Stimulated activated CD8-positive, alpha-beta memory T cell treated with anti-CD3 and anti-CD28 coated beads, Interleukin-15, amount 100 ng/mL, for 4 hours (primary cell): Measurements from ENCODE around the gene AVEN.
"Not testable (repeated sequence)": the region's sequence is repeated elsewhere in the genome, so short reads cannot be mapped to it uniquely, and the experiment has no call there.

Source experiments
- DNase-seq, 2 donors: peaks; one replicate each; pipeline ENCODE4 v3.0.0-alpha.2; 2020; ENCODE audit warnings: low read depth in 2 of 2

AVEN gene

GRCh38 chr15:34039790-34040113 is 748 bp upstream of the AVEN start:
- DNase-seq = no peak

DNA sequence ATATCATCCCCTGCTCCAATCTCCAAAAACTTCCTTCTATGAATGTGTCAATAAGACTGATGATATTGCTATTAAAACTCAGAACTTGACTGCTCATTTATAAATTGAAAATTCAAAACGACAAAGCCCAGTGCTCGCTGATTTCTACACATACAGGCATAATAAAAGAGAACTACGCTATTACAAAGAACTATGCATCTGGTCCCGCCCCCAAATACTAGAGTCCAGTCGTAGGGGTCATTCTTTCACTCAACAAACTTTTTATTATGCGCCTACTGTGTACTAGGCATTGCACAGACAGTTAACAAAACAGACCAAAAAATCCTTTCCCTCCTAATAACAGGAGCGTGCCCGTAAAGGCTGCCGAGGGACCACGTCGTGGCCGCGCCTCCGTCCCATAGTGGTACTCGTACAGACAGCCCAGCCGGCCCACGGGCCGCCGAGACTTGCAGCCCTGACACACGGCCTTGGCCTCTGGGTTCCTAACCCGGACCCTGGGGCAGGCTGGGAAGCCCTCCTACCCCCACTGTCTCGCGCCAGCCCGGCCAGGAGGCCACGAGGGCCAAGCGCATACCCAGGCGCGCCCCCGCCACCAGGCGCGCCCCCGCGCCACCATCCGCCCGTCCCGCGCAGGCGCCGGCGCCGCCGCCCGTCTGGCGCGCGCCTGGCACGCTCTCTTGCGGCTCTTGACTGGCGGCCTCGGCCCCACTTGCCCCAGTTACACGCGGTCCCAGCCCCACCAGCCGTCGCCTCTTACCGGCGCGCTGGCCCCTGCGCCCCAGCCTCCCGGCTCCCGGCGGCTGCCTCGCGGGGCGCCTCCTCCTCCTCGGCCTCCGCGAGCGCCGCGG is 757 bp downstream of the AVEN start:
- peak; percentile 54 to 62 for DNase-seq

DNA sequence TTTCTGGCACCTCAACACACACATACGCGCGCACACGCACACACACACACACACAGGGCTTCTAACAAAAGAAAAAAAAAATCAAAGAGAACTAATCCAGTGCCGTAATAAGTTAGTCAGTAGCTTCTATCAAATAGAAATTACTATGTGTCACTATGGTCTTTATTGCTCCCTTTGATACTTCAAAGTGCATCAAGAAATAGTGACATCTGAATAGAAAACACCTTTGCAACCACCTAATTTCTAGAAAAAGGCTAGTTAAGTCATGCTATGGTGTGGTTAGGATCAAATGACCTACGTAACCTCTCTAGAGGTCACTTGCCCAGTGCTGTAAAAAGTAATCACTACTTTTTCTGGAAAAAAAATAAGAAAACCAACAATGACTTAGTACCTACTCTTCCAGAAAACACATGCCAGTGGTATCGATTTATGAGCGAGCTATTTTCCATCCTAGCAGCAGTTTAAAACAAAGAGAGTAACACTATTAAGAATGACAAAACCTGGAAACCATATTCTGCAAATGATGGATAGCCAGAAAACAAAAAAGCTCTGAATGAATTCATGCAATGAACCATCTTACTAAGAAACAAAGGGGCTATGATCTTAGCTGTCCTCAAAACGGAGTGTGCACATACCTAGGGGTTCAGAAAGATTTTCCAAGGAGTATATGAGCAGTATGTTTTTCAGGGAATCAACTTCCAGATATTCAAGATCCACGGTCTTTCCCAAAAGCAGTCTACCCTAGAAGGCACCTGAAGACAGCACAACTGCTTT is 6.8 kb downstream of the AVEN start:
- DNase-seq = no peak

DNA sequence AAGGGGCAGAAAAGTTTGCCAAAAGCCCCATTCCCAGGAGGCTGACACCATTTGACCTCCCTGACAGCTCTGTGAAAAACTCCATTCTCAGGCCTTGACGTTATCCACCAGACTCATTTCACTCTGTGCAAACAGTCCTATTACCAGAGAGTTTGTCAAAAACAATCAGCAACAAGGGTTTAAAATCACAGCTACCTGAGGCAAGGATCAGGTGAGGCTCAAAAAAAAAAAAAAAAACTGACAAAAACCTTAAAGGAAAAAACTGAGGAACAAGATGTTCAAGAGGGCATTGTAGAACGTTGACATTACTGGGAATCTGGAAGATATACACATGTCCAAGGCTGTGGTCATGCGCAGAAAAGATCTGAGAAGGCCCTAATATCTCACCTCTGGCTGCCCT is 11.4 kb downstream of the AVEN start:
- no peak for DNase-seq

DNA sequence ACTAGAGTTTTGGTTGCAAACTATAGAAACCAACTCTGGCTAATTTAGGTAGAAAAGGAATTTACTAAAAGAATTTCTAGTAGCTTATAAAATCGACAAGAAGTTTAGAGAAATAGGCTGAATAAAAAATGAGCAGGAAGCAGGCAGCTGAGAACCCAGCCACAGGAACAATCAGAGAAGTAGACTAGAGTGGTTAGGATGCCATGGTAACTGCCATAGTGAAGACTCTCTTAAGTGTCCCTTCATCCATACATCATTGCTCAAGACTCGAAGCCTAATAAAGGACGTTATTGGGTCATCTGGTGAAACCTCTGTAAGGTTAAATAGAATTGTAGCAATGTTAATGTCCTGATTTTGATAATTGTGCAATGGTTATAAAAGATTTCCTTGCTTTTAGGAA is 13.8 kb downstream of the AVEN start:
- DNase-seq = no peak

DNA sequence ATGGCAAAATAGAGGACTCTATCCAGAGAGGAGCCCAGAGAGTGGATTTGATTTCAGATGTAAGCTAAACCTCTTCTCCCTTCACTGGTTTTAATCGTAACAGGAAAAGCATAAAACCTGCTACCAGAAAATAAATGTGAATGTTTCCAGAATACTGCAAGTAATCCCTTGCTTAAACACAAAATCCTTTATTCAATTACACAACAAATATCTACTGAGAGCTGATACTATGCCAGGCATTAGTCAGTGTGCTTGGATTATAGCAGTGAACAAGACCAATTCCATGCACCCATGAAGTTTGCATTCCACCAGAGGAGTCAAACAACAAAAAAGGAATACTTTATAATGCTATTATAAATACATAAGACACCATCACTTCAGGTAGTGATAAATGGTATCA is 15.1 kb downstream of the AVEN start:
- no peak for DNase-seq

- no peak for DNase-seq
These were observed 19.5 kb downstream of the AVEN start for GRCh38 chr15:34019369-34019990.

DNA sequence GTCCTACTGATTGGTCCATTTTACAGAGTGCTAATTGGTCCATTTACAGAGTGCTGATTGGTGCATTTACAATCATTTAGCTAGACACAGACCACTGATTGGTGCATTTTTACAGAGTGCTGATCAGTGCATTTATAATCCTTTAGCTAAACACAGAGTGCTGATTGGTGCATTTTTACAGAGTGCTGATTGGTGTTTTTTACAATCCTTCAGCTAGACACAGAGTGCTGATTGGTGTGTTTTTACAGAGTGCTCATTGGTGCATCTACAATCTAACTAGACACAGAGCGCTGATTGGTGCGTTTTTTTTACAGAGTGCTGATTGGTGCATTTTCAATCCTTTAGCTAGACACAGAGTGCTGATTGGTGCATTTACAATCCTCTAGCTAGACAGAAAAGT is 20.3 kb downstream of the AVEN start:
- DNase-seq = not testable (repeated sequence)

GRCh38 chr15:34018021-34018645 is 20.9 kb downstream of the AVEN start:
- no peak for DNase-seq

DNA sequence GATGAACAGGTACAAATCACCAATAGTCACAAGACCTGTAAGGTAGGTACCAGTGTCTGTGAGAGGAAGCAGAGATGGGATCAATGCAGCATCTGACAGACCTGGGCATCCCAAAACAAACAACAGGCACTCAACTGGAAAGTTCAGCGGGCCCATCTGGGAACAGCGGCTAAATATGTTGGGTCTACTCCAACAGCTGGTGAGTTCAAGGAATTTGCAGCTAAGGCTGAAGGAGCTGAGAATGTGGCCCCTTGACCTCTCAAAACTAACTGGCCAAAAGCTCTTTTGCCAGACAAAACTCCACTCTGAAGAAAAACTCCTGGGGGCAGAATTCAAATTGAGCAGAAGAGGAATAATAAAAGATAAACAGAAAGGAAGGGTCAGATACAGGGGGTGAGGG is 24.4 kb downstream of the AVEN start:
- no peak for DNase-seq

GRCh38 chr15:34013746-34014145 is 25.3 kb downstream of the AVEN start:
- no peak for DNase-seq

DNA sequence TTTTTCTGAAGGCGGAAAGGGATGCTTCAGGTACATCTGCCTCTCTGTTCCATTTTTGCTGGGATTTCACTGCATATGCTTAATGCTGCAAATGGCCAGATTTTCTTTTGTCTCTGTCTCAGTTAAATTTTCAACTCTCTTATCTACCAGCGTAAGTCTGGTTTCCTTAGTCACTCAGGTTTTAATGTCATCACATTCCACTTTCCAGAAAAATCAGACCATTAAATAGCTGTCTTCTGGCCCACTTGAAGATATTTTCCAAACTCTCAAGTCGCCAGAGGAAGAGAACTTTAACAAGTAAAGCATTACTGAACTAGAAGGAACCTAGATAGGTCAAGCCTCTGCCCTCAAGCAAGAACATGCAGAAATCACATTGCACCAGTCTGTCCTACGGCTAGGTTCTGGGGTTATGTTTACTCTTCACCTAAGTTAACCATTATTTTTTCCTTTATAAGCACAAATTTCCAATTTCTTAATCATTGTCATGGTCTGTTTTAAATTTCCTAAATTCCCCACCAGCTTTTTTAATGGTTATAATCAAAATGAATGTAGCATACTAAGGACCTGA is 26.5 kb downstream of the AVEN start:
- DNase-seq = no peak

- no peak for DNase-seq
These were observed 27.5 kb downstream of the AVEN start for GRCh38 chr15:34011481-34011880.

DNA sequence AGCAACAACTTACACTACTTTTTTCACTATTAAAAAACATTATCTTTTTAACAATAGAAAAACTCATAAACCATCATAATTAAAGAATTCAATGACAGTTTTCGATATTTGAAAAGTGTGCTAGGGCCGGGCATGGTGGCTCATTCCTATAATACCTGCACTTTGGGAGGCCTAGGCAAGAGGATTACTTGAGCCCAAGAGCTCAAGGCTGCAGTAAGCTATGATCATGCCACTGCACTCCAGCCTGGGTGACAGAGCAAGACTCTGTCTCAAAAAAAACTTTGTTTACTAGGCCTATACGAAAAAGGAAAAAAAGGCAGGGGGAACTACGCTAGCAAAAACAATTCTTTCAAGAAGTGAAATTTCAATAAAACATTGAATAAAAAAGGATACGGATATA is 28.1 kb downstream of the AVEN start:
- no peak for DNase-seq

GRCh38 chr15:34009656-34010055 is 29.3 kb downstream of the AVEN start:
- no peak for DNase-seq

DNA sequence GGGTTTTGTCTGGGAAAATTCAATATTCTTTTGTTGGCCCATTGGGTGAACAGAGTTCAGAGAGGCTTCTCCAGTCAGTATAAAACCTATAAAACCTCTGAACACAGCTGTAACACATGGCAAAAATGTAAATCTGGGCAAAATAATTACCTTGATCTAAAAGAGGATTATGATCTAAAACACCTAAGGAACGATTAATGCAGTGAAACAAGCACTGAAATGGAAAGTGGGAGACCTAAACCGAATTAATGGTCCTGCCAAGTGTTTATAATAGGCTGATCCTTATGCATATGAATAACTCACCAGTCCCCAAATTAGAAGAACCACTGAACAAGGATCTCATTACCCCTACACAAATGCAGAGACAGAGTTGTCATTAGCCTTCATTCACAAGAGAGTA is 32.6 kb downstream of the AVEN start:
- DNase-seq = no peak

DNA sequence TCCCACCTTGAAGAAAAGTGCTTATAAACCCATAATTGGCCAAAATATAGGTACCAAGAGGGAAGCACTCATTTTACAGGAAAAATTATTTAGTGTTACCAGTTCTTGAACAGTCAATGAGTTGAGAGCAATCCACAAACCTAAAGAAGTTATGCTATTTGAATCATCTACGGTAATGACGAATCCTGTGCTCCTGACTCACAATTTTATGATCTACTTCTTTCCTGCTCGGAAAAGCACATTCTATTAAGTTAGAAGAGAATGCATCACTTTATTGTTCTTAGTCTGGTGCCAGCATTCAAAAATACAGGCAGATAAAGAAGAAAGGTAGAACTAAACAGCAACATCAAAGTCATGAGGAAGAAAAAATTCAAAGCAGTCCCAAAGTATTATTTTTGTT is 37.5 kb downstream of the AVEN start:
- DNase-seq = no peak

DNA sequence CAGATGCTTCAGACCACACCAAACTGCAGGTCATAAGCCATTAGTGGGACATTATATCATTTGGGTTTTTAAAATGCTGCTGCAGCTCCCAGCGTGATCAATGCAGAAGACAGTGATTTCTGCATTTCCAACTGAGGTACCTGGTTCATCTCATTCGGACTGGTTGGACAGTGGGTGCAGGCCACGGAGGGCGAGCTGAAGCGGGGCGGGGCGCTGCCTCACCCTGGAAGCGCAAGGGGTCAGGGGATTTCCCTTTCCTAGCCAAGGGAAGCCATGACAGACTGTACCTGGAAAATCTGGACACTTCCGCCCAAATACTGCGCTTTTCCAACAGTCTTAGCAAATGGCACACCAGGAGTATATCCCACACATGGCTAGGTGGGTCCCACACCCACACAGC is 43.3 kb downstream of the AVEN start:
- DNase-seq = not testable (repeated sequence)

GRCh38 chr15:33994005-33994615 is 44.9 kb downstream of the AVEN start:
- no peak for DNase-seq

GRCh38 chr15:33988384-33988783 is 50.6 kb downstream of the AVEN start:
- no peak for DNase-seq

DNA sequence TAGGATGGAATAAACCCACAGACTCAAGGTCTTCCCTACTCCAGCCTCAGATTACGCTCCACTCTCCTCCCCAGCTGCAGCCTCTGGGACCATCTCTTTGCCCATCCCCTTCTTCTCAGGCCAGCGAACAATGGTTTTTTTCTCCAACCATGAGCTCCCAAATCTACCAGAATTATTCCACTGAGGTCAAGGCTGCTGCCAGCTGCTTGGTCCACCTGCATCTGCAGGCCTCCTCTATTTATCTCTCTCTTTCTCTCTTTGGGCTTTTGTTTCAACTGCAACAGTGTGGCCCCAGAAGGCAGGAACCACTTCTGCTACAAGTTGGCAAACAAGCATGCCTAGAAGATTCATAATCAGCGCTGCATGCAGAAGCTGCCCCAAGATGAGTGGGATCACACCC is 51.6 kb downstream of the AVEN start:
- no peak for DNase-seq

GRCh38 chr15:33985751-33986150 is 53.3 kb downstream of the AVEN start:
- DNase-seq = no peak
